Motor neuron (in vitro differentiated cells): Measurements from ENCODE around the gene PKN1. TPM values are rescaled to one million over a fixed set of nuclear protein-coding genes. Genes with fewer than 3 reads are reported as not detected.
A peak's percentile ranks its signal among the peaks of the same experiment; 100 is the strongest.

Experiments used
- ATAC-seq, 8 experiments: fragments of 200-7000 bp; cut with Tn5 transposase; replicated peaks in 6 of 8; 2 replicates each; pipeline ENCODE4 v1.8.0; 2021; ENCODE audit warnings: mild to moderate bottlenecking in 8 of 8, moderate library complexity in 8 of 8
- H3K27ac ChIP-seq, 2 donors: fragments of 250-450 bp; sonication (Bioruptor Pico); 2 replicates each; pipeline ENCODE4 v1.9.0; 2021; ENCODE audit warnings: antibody characterized with exemption in 2 of 2, mild to moderate bottlenecking in 2 of 2, moderate library complexity in 1 of 2
- H3K4me1 ChIP-seq, 2 donors: fragments of 250-450 bp; sonication (Bioruptor Pico); replicated peaks in 1 of 2; 2 replicates each; pipeline ENCODE4 v1.6.1; 2021; ENCODE audit warnings: antibody characterized with exemption in 2 of 2, mild to moderate bottlenecking in 2 of 2, moderate library complexity in 1 of 2
- H3K4me3 ChIP-seq, 5 donors: fragments of 250-450 bp; sonication (Bioruptor Pico); 2 replicates each; pipeline ENCODE4 v1.9.0; 2021; ENCODE audit warnings: antibody characterized with exemption in 5 of 5, mild to moderate bottlenecking in 5 of 5, moderate library complexity in 4 of 5
- WGBS, 10 experiments: fragments of 450-650 bp; shearing (Covaris generic); methylation state at CpG; one replicate each; pipeline ENCODE4 v1.0.0; 2022; 5-methylcytosine and 5-hydroxymethylcytosine counted together
- in situ Hi-C, 9 experiments: fragments of 400-800 bp; cut with MboI; loops; one replicate each; pipeline ENCODE4 v1.15.0; 2021; ENCODE audit warnings: low sequenced_read_pairs in 9 of 9, low pct_unique_long_range_greater_than_20kb in 2 of 9; ENCODE audit not compliant: unreplicated experiment in 9 of 9
- total RNA-seq, 8 experiments: library from RNA; unstranded; fragments of 300-600 nt; gene quantifications; 2 replicates each; pipeline versions ENCODE4 v1.2.3 to v1.2.4, GENCODE V29; 2022

The PKN1 gene
- total RNA-seq, 8 experiments from 2014 or later = 37.6 to 69.3 (median 56.0) TPM

DNA sequence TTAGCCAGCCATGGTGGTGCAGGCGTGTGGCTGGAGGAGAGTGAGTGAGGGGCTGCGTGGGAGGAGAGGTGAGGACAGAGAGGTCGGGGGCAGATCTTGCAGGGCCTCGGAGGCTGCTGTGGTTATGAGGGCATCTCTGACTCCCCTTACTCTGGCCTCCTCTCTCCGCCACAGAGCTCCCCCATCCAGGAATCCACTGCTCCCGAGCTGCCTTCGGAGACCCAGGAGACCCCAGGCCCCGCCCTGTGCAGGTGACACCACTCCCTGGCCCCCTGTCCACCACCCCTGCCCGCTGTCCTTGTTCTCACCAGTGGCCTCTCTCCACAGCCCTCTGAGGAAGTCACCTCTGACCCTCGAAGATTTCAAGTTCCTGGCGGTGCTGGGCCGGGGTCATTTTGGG, 34.3 kb downstream of the PKN1 start:
- H3K27ac ChIP-seq = no peak overlapping the region
- no CpG with 5 or more reads among the region's 12 CpGs for WGBS, 10 experiments
- peaks cover 0 to 2% of the 10 kb centered on the region in 2 donors for H3K4me1 ChIP-seq
- ATAC-seq = no peak
- H3K4me3 ChIP-seq = no peak overlapping the region
- in situ Hi-C loops = no loop called here

DNA sequence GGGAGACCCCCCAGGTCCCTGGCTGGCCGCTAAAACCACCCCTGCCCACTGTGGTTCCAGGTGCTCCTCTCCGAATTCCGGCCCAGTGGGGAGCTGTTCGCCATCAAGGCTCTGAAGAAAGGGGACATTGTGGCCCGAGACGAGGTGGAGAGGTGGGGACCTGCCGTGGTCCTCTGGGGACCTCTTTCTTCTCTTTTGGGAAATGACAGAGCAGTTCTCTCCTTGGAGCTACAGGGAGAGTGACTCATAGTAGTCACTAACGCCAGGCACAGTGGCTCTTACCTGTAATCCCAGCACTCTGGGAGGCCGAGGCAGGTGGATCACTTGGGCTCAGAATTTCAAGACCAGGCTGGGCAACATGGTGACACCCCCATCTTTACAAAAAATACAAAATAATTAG, 34.7 kb downstream of the PKN1 start:
- in situ Hi-C loops = no loop called here
- no peak for ATAC-seq
- Histone ChIP-seq H3K4me3 (no peak overlapping the region), H3K27ac (no peak overlapping the region), H3K4me1 (peaks cover 0 to 4% of the 10 kb centered on the region in 2 donors)
- WGBS, 10 experiments = 50 to 80% (median 60%) methylated on average over 1 to 2 of the region's 9 CpGs; no CpG with 5 or more reads in 7 of the 10 experiments

DNA sequence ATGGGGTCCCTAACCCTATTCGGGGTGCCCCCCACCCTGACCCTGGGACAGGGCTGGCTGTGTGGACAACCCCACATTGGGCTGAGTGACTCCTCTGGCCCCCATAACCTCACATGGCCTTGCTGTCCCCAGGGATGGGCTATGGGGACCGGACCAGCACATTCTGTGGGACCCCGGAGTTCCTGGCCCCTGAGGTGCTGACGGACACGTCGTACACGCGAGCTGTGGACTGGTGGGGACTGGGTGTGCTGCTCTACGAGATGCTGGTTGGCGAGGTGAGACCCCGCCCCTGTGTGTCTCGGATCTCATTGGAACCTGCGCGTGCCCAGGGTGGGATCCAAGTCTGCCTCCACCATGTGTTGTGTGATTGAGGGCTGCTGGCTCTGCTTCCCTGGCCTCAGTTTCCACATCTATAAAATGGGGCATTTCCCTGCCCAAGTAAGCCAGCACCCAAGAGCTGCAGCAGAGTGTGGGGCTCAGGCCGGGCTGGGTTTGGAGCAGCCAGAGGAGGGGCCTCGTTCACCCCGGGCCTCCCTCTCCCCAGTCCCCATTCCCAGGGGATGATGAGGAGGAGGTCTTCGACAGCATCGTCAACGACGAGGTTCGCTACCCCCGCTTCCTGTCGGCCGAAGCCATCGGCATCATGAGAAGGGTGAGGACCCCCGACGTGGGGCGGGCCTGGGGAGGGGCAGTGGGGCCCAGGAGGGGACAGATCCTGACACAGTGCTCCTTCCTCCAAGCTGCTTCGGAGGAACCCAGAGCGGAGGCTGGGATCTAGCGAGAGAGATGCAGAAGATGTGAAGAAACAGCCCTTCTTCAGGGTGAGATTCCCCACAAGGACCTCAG, 37.1 kb downstream of the PKN1 start:
- H3K4me1 ChIP-seq = peaks cover 13 to 14% of the 10 kb centered on the region in 2 donors
- no peak overlapping the region for H3K27ac ChIP-seq
- WGBS, 10 experiments = 80 to 97% (median 88%) methylated on average over 1 to 7 of the region's 32 CpGs; no CpG with 5 or more reads in 6 of the 10 experiments
- in situ Hi-C loops = no loop called here
- no peak for ATAC-seq
- H3K4me3 ChIP-seq = no peak overlapping the region

DNA sequence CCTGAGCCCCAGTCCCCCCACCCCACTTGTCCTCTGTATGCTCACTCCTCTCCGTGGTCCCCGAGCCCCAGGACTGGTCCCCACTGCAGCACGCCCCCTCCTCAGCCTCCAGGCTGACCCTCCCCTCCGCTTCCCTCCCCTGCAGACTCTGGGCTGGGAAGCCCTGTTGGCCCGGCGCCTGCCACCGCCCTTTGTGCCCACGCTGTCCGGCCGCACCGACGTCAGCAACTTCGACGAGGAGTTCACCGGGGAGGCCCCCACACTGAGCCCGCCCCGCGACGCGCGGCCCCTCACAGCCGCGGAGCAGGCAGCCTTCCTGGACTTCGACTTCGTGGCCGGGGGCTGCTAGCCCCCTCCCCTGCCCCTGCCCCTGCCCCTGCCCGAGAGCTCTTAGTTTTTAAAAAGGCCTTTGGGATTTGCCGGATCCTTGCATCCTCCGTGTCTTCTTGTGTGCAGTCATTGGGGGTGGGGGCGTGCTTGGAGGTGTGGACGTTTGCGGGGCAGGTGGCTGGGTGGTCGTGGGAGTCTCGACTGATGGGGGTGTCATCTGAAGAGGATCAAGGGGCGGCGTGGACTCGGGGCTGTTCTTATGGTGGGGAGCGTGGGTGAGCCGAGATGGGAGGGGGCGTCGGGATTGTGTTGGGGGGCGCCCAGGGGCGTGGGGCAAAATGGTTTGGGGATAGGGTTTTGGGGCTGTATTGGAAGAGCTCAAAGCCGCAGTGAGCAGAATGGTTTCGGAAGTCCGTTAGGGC, 38.5 kb downstream of the PKN1 start:
- ATAC-seq = no peak

DNA sequence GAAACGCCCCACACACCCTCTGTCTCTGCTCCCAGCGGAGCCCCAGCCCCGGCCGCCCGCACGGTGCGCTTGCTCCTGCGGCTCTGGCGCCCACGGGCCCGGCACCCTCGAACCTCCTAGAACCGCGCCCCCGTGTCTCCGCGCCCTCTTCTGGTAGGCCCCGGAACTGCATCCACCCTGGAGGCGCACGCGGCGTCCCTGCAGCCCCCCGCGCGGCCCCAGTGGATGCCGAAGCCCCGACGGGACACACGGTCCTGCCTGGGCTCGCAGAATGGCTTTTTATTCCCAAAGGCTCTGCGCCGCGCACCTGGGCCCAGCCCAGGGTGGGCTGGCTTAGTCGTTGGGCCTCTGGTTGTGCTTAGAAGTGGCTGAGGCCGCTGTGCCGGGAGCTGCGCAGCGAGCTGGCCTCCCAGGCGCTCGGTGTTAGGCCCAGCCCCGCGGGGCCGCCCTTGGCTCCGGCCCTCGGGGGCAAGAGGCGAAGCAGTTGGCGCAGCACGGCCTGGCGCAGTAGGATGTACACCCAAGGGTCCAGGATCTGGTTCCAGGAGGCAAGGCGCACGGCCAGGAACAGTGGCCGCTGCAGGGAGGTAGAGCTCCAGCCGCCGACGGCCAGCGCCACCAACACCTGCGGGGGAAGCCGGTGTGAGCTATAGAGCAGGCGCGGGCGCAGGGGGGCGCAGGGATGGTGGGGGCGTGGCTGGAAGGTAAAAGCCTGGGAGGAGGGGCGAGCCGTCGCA, 39.3 kb downstream of the PKN1 start:
- ATAC-seq = peak; percentile 16 to 64 (median 48)
- peaks cover 17 to 19% of the 10 kb centered on the region in 2 donors for H3K4me1 ChIP-seq
- no peak overlapping the region for H3K27ac ChIP-seq
- WGBS, 10 experiments = 20 to 26% methylated on average over 1 to 20 of the region's 66 CpGs; no CpG with 5 or more reads in 8 of the 10 experiments
- peak overlapping the region in 1 of 5 donors; percentile 2 for H3K4me3 ChIP-seq
- in situ Hi-C loops = no loop called here

More for the DNA sequence above, 38.5 kb downstream of the PKN1 start:
- Histone ChIP-seq H3K4me1 (peaks cover 17 to 19% of the 10 kb centered on the region in 2 donors), H3K4me3 (no peak overlapping the region), H3K27ac (no peak overlapping the region)
- in situ Hi-C loops = no loop called here
- no CpG with 5 or more reads among the region's 46 CpGs for WGBS, 10 experiments

DNA sequence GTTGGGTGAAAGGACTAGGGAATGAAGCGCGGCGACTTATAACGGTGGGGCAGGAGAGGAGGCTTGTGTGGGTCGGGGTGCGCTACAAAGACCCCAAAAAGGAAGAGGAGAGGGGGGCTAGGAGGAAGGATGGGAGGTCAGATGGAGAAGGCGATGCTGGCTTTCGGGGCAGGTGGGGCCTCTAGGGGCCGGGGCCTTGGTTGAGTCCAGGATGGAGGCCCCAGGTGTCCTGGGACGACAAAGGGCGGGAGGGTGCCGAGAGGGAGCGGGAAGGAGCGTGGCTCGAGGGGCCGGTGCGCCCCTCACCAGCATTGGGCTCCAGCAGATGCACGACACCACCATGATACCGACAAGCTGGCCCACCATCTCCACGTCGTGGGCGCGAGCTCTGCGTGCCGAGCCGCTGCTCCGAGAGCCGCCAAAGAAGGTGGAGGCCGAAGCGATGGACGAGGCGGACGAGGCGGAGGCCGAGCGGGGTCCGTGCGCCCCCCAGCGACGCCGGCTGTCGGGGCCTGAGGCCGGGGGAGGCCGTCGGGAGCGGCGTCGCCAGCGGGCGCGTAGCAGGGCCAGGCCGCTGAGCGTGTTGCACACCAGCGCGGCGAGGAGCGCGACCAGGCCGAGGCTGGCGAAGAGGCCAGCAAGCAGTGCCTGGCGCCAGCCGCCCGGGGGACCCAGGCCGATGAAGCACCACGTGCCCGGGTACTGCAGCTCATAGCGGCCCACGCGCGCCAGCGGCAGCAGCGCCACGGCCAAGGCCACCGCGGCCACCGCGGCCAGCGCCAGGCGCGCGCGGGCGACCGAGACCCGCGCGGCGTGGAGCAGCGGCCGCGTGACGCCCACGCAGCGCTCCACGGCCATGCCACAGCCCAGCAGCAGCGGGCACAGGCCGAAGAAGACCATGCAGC, 40.2 kb downstream of the PKN1 start:
- in situ Hi-C loops = no loop called here
- Histone ChIP-seq H3K4me3 (peak overlapping the region in 1 of 5 donors; percentile 8), H3K4me1 (peaks cover 17 to 19% of the 10 kb centered on the region in 2 donors), H3K27ac (no peak overlapping the region)
- peak in 3 of 8 experiments; percentile 2 to 12 (median 8) for ATAC-seq
- WGBS, 10 experiments = 12 to 97% (median 40%) methylated on average over 1 to 13 of the region's 97 CpGs; no CpG with 5 or more reads in 5 of the 10 experiments

DNA sequence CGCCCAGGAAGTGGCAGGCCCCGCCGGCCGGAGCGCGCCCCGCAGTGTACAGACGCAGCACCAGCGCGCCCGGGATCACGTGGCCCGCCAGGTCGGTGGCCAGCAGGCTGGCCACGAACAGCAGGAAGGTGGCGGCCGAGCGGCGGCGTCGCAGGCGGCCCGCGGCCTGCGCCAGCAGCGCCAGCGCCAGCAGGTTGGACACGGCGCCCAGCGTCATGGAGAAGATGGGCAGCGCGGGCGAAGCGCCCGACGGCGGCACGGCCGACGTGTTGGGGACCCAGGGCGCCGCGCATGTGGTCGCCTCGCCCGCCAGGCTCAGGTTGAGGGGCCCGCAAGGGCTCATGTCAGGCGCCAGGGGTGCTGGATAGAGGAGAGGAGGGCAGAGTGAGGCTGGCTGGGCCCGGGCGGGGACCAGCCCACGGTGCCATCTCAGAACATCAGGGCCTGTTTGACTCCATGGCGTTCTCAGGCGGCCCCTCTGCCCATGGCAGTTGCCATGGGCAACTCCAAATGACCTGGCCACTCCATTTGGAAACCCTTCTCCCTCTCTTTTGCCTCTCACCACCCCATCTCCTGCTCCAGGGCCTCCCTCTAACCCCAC, 41.0 kb downstream of the PKN1 start:
- in situ Hi-C loops = no loop called here
- peak in 3 of 8 experiments; percentile 15 to 23 (median 15) for ATAC-seq
- no peak overlapping the region for H3K27ac ChIP-seq
- peak overlapping the region in 1 of 5 donors; percentile 8 for H3K4me3 ChIP-seq
- WGBS, 10 experiments = 0 to 89% (median 60%) methylated on average over 1 to 31 of the region's 53 CpGs; no CpG with 5 or more reads in 6 of the 10 experiments
- peaks cover 17 to 19% of the 10 kb centered on the region in 2 donors for H3K4me1 ChIP-seq

DNA sequence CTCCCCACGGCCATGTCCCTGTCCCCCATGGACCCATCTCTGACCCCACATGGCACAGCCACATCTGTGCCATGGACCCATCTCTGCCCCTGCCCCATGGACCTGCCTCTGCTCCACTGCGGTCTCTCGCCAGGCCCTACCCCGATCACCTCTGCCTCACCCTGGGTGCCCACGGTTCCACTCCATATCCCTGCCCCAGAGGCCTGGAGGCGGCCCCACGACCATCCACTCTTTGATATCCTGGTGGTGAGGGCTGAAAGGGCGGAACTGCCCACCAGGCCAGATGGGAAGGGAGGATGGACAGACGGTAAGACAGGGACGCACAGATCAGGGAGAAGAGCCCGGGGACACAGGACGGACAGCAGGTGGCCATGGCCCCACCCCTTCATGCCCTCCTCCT, 41.7 kb downstream of the PKN1 start:
- 30 to 100% (median 57%) methylated on average over 1 to 7 of the region's 12 CpGs; no CpG with 5 or more reads in 7 of the 10 experiments for WGBS, 10 experiments
- Histone ChIP-seq H3K4me3 (no peak overlapping the region), H3K27ac (no peak overlapping the region), H3K4me1 (peaks cover 17 to 19% of the 10 kb centered on the region in 2 donors)
- in situ Hi-C loops = no loop called here
- peak in 7 of 8 experiments; percentile 1 to 5 (median 2) for ATAC-seq

DNA sequence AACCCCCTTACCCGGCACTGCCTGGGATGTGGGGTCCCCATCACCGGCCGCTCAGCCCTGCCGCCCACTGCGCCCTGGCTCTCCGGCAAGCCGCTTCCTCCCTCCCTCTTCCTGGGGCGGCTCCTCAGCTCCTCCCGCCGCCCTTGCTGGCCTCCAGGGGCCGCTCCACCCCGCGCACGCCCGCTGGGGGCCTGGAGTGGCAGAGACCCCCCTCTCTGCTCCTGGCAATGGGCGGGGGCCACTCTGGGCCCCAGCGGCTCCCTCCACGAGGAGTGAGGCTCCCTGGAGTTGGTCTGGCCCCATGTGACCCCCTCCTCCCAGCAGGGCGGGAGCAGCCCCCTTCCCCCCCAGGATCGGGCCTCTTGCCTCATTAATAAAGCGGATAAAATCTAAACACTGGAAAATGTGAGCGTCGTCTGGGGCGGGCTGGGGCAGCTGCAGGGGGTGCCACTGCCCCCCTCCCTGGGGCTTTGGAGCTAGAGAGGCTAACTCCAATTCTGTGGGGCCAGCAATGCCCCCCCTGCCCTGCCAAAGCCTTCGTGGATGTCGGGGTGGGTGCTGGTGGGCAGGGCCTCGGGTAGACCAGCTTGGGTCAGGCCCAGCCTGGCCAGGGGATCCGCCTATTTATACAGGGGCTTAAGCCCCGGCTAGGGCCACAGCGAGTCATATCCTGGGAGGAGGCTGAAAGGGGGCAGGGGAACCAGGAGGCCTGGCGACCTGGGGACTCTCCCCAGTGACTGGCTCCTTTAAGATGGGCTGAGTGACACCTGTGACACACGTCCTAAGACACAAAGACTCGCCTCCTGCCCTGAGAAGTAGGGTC, 42.4 kb downstream of the PKN1 start, which contains the start of gene PTGER1:
Gene PTGER1 (minus strand): TSS at position 104 of the 823 bp plus-strand sequence. CDS start 1,034 bp downstream, outside the sequence.
- 0 to 44% (median 37%) methylated on average over 1 to 4 of the region's 33 CpGs; no CpG with 5 or more reads in 7 of the 10 experiments for WGBS, 10 experiments
- peak; percentile 32 to 57 (median 52) for ATAC-seq
- in situ Hi-C loops = no loop called here
- no peak within 1 kb of the TSS for H3K4me3 ChIP-seq
- no peak within 1 kb of the TSS for H3K27ac ChIP-seq
- peaks cover 17 to 19% of the 10 kb centered on the region in 2 donors for H3K4me1 ChIP-seq

DNA sequence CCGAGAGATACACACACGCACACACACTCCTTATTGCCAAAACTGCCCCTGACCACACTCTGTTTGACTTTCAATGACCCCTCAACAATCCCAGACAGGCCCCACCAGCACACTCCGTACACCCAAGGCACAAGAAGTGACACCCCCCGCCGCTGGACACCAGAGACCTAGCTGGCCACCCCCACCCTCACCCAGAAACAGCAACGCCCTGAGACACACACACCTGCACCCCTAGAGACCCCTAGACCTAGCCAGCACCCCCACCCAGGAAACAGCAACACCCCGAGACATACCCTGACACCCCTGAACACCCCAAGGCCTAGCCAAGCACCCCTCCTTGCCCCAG, 43.2 kb downstream of the PKN1 start:
- in situ Hi-C loops = no loop called here
- Histone ChIP-seq H3K4me1 (peaks cover 17 to 19% of the 10 kb centered on the region in 2 donors), H3K4me3 (no peak overlapping the region), H3K27ac (no peak overlapping the region)
- ATAC-seq = no peak
- 100% methylated on average over 1 of the region's 7 CpGs; no CpG with 5 or more reads in 9 of the 10 experiments for WGBS, 10 experiments
